ENCODE results near the gene TLR4. TPM values are rescaled to one million over a fixed set of nuclear protein-coding genes. Genes with fewer than 3 reads are reported as not detected.

Gene TLR4
- 2.6 and 9.4 TPM in 2 replicates for total RNA-seq

DNA sequence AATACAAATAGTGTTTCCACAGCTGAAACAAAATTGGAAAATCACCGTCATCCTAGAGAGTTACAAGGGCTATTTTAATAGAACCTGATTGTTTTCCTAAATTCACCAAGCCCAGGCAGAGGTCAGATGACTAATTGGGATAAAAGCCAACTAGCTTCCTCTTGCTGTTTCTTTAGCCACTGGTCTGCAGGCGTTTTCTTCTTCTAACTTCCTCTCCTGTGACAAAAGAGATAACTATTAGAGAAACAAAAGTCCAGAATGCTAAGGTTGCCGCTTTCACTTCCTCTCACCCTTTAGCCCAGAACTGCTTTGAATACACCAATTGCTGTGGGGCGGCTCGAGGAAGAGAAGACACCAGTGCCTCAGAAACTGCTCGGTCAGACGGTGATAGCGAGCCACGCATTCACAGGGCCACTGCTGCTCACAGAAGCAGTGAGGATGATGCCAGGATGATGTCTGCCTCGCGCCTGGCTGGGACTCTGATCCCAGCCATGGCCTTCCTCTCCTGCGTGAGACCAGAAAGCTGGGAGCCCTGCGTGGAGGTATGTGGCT lies at the start of gene TLR4:
Gene TLR4, plus strand, starts transcription at position 380 of the 552 bp plus-strand sequence. Its CDS starts 70 bp downstream, at position 450.

All from pericardium fibroblast (primary cell).